Measurements from ENCODE around the gene FYCO1. TPM values are rescaled to one million over a fixed set of nuclear protein-coding genes. Genes with fewer than 3 reads are reported as not detected.

FYCO1 gene
- total and polyA plus RNA-seq, 2 of the 13 experiments (the other 11 are each of a cell fraction or from before 2014, with no cell fraction given), result 2.7 to 4.2 TPM

GRCh38 chr3:45995236-45996192 lies at the start of gene FYCO1 (continued):
- TF ChIP-seq ZNF660 (CRISPR knock-in tag; IDR thresholded peaks at IDR 0.05; ENCODE audit: borderline replicate concordance, low read depth) (no peak), RBM39 (IDR thresholded peaks at IDR 0.05; ENCODE audit: low read depth, low read length, poor library complexity, severe bottlenecking) (peak; percentile 73), ZNF362 (CRISPR knock-in tag; IDR thresholded peaks at IDR 0.05; ENCODE audit: borderline replicate concordance) (peak; percentile 26; the same call in 1 of the 2 replicates), ZNF513 (CRISPR knock-in tag; conservative IDR thresholded peaks at IDR 0.05) (no peak), GPBP1L1 (CRISPR knock-in tag; IDR thresholded peaks at IDR 0.05) (no peak), ZNF800 (CRISPR knock-in tag; IDR thresholded peaks at IDR 0.05) (no peak), SIN3B (IDR thresholded peaks at IDR 0.05; ENCODE audit: low read length) (no peak), ZNF547 (CRISPR knock-in tag; IDR thresholded peaks at IDR 0.05) (peak; percentile 78; the same call in 1 of the 2 replicates), MTA1 (CRISPR knock-in tag; IDR thresholded peaks at IDR 0.05; ENCODE audit: borderline replicate concordance) (no peak), MAF1 (CRISPR knock-in tag; IDR thresholded peaks at IDR 0.05; ENCODE audit: borderline replicate concordance) (no peak), PLRG1 (conservative IDR thresholded peaks at IDR 0.05) (no peak), ZNF280B (CRISPR knock-in tag; IDR thresholded peaks at IDR 0.05; ENCODE audit: borderline replicate concordance) (no peak), YEATS4 (CRISPR knock-in tag; IDR thresholded peaks at IDR 0.05; ENCODE audit: borderline replicate concordance) (peak; percentile 86), ATF5 (CRISPR knock-in tag; IDR thresholded peaks at IDR 0.05; ENCODE audit: low read depth) (0 out of 2 replicates have a peak, but pooled peaks have one; percentile 86), SRF (IDR thresholded peaks at IDR 0.05; ENCODE audit: low read depth, low read length) (no peak), MTF2 (CRISPR knock-in tag; IDR thresholded peaks at IDR 0.05; ENCODE audit: borderline replicate concordance) (no peak), ARNT (IDR thresholded peaks at IDR 0.05) (no peak)

All from HepG2 (cell line).